Tibial artery (tissue), 4 donors: ENCODE data around the gene RRP1.

ENCODE experiments used
- DNase-seq, 2 donors: peaks; one replicate each; pipeline ENCODE4 v3.0.0-alpha.2; 2019
- H3K27ac ChIP-seq, 2 donors: fragments of 200-600 bp; sonication (generic) in 1 of 2; 1 replicate in 1 of 2; 2 replicates in 1 of 2; pipeline ENCODE4 v1.5.1; 2018 to 2019; ENCODE audit warnings: mild to moderate bottlenecking in 1 of 2
- H3K27me3 ChIP-seq, 2 donors: fragments of 200-600 bp; sonication (generic) in 1 of 2; one replicate each; pipeline versions ENCODE4 v1.5.1 to v1.6.0; 2016 to 2019
- H3K36me3 ChIP-seq, 3 donors: fragments of 200-600 bp; sonication (generic) in 2 of 3; one replicate each; pipeline ENCODE4 v1.5.1; 2016 to 2019; ENCODE audit warnings: mild to moderate bottlenecking in 2 of 3
- H3K4me1 ChIP-seq, 4 donors: fragments of 200-600 bp; sonication (generic) in 2 of 4; 1 replicate in 3 of 4; 2 replicates in 1 of 4; pipeline ENCODE4 v1.5.1; 2016 to 2019
- H3K4me3 ChIP-seq, 2 donors: fragments of 200-600 bp; sonication (generic) in 1 of 2; 1 replicate in 1 of 2; 2 replicates in 1 of 2; pipeline ENCODE4 v1.5.1; 2018 to 2019; ENCODE audit warnings: mild to moderate bottlenecking in 2 of 2
- H3K9me3 ChIP-seq, 3 donors: fragments of 200-600 bp; sonication (generic) in 1 of 3; one replicate each; pipeline ENCODE4 v1.5.1; 2016 to 2019
- intact Hi-C: fragments of 100-400 bp; cut with DNase I; formaldehyde crosslinking; loops from one replicate; pipeline ENCODE4 v1.15.0; 2023; ENCODE audit warnings: low total_unique reads
- TF ChIP-seq, protein P1 (sequence below), 2 experiments: fragments of 200-600 bp in 1 of 2; fragments of 450-650 bp in 1 of 2; IDR thresholded peaks; one replicate each; pipeline ENCODE4 v1.5.1; 2017 to 2019; ENCODE audit warnings: antibody characterized with exemption in 2 of 2, mild to moderate bottlenecking in 1 of 2, moderate library complexity in 1 of 2

RRP1 gene

DNA sequence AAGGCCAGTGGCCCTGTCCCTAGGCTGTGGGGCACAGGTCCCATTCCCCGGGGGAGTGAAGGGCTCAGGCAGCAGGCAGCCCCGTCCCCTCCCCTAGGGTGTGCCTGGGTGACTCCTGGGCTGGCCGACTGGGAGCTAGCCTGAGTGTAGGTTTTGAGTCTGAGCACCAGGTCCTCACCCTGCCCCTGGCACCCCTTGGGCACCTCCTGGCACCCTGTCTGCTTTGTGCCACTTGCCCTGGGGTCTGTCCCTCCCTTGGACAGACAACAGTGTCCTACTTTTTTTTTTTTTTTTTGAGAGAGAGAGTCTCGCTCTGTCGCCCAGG lies 24.2 kb downstream of the RRP1 start:
- H3K4me3 ChIP-seq, result no peak overlapping the region
- intact Hi-C loops, result loop anchor here (10.0 kb wide), 1 partner anchor 511 kb away; no protein-coding TSS in a partner anchor
- peaks cover 0 to 8% (median 8%) of the 10 kb centered on the region in 3 donors for H3K36me3 ChIP-seq
- no peak overlapping the region for H3K27ac ChIP-seq
- peaks cover 0 to 10% of the 10 kb centered on the region in 2 donors for H3K27me3 ChIP-seq
- peaks cover 0 to 3% (median 1%) of the 10 kb centered on the region in 3 donors for H3K9me3 ChIP-seq
- no peak for DNase-seq
- TF ChIP-seq, protein P1, sequence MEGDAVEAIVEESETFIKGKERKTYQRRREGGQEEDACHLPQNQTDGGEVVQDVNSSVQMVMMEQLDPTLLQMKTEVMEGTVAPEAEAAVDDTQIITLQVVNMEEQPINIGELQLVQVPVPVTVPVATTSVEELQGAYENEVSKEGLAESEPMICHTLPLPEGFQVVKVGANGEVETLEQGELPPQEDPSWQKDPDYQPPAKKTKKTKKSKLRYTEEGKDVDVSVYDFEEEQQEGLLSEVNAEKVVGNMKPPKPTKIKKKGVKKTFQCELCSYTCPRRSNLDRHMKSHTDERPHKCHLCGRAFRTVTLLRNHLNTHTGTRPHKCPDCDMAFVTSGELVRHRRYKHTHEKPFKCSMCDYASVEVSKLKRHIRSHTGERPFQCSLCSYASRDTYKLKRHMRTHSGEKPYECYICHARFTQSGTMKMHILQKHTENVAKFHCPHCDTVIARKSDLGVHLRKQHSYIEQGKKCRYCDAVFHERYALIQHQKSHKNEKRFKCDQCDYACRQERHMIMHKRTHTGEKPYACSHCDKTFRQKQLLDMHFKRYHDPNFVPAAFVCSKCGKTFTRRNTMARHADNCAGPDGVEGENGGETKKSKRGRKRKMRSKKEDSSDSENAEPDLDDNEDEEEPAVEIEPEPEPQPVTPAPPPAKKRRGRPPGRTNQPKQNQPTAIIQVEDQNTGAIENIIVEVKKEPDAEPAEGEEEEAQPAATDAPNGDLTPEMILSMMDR (IDR thresholded peaks at IDR 0.05), result no peak
- peaks cover 0 to 26% (median 13%) of the 10 kb centered on the region in 4 donors for H3K4me1 ChIP-seq

DNA sequence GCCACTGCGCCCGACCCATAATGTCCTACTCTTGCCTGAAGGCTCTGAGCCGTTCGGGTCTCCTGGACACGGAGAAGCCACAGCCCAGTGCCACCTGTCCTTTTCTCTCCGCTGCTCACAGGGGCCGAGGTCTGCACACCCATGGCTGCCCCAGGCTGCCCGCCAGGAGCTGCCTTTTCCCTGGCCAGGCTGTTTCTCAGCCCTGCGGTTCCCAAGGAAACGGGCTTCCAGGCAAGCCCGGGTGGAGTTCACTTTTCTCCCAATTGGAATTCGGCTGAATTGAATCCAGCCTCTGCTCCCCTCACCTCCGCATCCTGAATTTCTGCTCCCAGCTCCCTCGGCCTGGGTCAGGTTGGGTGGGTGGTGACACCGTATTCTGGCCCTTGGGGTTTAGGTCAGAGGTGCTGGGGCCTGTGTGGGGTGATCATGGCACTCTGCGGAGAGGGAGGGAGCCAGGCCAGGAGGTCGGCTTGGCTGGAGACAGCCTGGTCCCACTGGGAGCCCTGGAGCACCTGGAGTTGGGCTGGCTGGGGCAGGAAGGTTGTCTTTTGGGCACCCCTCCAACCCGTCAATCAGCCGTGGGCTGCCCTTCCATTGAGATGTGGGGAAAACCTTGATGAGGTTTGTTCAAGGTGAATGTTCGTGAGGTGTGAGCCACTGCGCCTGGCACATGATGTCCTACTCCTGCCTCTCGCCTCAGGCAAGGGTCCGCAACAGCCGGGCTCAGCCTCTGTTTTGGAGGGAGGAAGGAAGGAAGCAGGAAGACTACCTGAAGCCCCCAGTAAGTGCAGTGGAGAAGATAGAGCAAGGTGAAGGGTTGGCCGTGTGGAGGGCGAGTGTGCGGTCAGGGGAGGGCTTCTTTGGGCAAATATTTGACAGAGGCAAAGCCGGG lies 25.1 kb downstream of the RRP1 start:
- H3K27ac ChIP-seq, result no peak overlapping the region
- no peak overlapping the region for H3K4me3 ChIP-seq
- H3K36me3 ChIP-seq, result peaks cover 0 to under 1% (median under 1%) of the 10 kb centered on the region in 3 donors
- H3K4me1 ChIP-seq, result peaks cover 0 to 26% (median 13%) of the 10 kb centered on the region in 4 donors
- peaks cover 0 to 7% (median 6%) of the 10 kb centered on the region in 3 donors for H3K9me3 ChIP-seq
- peaks cover 0 to 10% of the 10 kb centered on the region in 2 donors for H3K27me3 ChIP-seq
- intact Hi-C loops, result loop anchor here (10.0 kb wide), 1 partner anchor 510 kb away; no protein-coding TSS in a partner anchor
- TF ChIP-seq, protein P1 (IDR thresholded peaks at IDR 0.05), result no peak
- no peak for DNase-seq

DNA sequence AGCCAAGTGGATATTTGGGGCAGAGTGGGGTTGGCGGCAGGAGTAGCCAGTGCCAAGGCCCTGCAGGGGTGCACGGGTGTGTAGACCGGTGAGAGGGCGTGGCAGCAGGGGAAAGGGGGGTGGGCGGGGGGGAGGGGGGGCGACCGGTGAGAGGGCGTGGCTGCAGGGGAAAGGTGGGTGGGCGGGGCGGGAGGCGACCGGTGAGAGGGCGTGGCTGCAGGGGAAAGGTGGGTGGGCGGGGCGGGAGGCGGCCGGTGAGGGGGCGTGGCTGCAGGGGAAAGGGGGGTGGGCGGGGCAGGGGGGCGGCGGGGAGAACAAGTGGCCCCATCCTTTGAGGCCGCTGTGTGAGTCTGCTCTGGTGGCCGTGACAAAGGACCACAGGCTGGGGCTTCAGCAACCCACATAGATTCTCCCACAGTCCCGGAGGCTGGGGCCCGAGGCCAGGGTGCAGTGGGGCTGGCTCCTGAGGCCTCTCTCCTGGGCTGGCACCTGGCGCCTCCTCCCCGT lies 25.8 kb downstream of the RRP1 start:
- Histone ChIP-seq H3K36me3 (no peaks in the 10 kb centered on the region), H3K27me3 (peaks cover 0 to 10% of the 10 kb centered on the region in 2 donors), H3K4me1 (peaks cover 0 to 26% (median 13%) of the 10 kb centered on the region in 4 donors), H3K9me3 (peaks cover 0 to 7% (median 6%) of the 10 kb centered on the region in 3 donors), H3K4me3 (no peak overlapping the region), H3K27ac (no peak overlapping the region)
- intact Hi-C loops, result loop anchor here (10.0 kb wide), 1 partner anchor 510 kb away; no protein-coding TSS in a partner anchor
- DNase-seq, result no peak
- TF ChIP-seq, protein P1 (IDR thresholded peaks at IDR 0.05), result no peak

DNA sequence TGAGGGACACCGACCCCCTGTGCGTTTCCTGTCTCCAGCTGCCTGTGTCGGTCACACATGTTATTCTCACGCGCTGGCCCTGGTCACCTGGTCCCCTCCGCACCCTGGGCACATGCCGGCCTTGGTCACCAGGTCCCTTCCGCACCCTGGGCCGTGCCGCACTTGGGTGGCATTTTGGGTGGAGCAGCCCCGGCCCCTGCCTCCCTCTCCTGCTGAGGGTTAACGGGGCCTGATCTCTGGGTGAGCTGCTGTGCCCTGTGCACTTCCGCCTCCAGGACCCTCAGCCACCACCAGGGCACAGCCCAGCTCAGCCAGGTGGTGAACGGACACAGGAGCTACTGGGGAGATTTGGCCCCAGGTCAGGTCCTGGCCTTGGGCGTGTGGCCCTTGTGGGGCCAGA lies 26.6 kb downstream of the RRP1 start:
- H3K27me3 ChIP-seq, result peaks cover 0 to 10% of the 10 kb centered on the region in 2 donors
- no peak overlapping the region for H3K27ac ChIP-seq
- no peak for DNase-seq
- no peak overlapping the region for H3K4me3 ChIP-seq
- H3K36me3 ChIP-seq, result no peaks in the 10 kb centered on the region
- intact Hi-C loops, result loop anchor here (10.0 kb wide), 1 partner anchor 509 kb away; no protein-coding TSS in a partner anchor
- H3K4me1 ChIP-seq, result peaks cover 0 to 18% (median 8%) of the 10 kb centered on the region in 4 donors
- H3K9me3 ChIP-seq, result peaks cover 0 to 7% (median 6%) of the 10 kb centered on the region in 3 donors
- TF ChIP-seq, protein P1 (IDR thresholded peaks at IDR 0.05), result no peak

DNA sequence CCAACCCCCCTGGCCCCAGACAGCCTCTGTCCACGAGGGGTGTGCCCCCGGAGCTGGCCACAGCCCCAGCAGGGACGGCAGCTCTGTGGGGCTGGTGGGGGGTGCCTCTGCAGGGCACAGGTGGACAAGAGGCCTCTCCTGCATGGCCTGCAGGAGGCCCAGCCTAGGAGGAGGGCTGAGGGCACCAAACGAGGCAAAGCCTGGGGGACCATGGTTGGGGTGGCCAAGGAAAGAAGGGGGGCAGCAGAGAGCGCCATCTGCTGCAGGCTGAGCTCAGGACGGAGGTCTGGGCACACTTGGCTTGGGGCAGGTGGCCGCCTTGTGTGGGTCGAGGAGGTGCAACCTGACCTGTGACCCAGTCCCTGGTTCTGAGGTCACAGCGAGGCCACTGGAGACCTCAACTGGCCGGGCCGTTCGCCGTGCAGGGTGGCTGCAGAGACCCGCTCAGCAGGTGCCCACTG lies 27.3 kb downstream of the RRP1 start:
- no peak for DNase-seq
- H3K27me3 ChIP-seq, result peaks cover 0 to 5% of the 10 kb centered on the region in 2 donors
- TF ChIP-seq, protein P1 (IDR thresholded peaks at IDR 0.05), result no peak
- peaks cover 0 to 12% (median 5%) of the 10 kb centered on the region in 4 donors for H3K4me1 ChIP-seq
- H3K4me3 ChIP-seq, result no peak overlapping the region
- intact Hi-C loops, result loop anchor here (10.0 kb wide), 1 partner anchor 508 kb away; no protein-coding TSS in a partner anchor
- no peaks in the 10 kb centered on the region for H3K36me3 ChIP-seq
- H3K9me3 ChIP-seq, result peaks cover 0 to 7% (median 6%) of the 10 kb centered on the region in 3 donors
- H3K27ac ChIP-seq, result no peak overlapping the region
